A673 (cell line): ENCODE results near the gene MSRB2.

ENCODE experiments used
- CTCF ChIP-seq: fragments of 300-800, 200-600 bp; sonication (generic); conservative IDR thresholded peaks from 2 replicates; pipeline ENCODE4 v1.5.1; 2017; ENCODE audit warnings: low read depth, mild to moderate bottlenecking, antibody characterized with exemption, low read length, moderate library complexity, mixed read lengths
- EZH2 ChIP-seq: fragments of 200-600 bp; sonication (generic); IDR thresholded peaks from 2 replicates; pipeline ENCODE4 v1.6.1; 2017; ENCODE audit warnings: borderline replicate concordance, low read depth, mild to moderate bottlenecking, mixed read lengths, antibody characterized with exemption, low read length; ENCODE audit not compliant: poor library complexity, severe bottlenecking

- TF ChIP-seq CTCF (no peak), EZH2 (no peak)
These were observed 11.1 kb downstream of the MSRB2 start for GRCh38 chr10:23106331-23107072.
